Hematopoietic multipotent progenitor cell treated with erythropoietin and hydrocortisone succinate and interleukin-3 and kit ligand, for 6 days (in vitro differentiated cells): ENCODE data around the gene RPS19BP1.
A peak's percentile ranks its signal among the peaks of the same experiment; 100 is the strongest.
"Not testable (repeated sequence)": the region's sequence is repeated elsewhere in the genome, so short reads cannot be mapped to it uniquely, and the experiment has no call there.

Experiments used
- DNase-seq: peaks from one replicate; pipeline ENCODE4 v3.0.0-alpha.2; 2015

The RPS19BP1 gene

DNA sequence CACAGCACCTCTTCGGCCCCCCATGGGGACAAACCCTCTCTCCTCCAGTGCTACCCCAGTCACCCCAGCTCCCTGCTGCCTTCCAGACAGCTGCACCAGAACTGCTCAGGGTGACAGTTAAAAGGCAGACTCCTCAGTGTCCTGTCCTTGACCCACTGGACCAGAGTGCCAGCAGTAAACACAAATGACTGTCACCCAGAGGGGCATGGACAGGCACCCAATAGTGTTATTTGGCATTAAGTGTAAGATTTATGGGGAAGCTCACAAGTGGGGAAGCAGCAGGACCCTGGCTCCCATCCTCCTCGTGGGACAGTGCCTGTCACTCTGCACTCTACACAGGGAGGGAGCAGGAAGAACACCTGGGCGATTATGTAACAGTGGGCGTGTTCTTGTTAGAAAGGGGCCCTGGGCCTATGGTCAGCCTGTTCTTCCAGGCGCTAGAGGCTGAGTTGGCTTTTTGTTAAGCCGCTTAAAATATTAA is 5.0 kb downstream of the RPS19BP1 start:
- DNase-seq, result no peak

DNA sequence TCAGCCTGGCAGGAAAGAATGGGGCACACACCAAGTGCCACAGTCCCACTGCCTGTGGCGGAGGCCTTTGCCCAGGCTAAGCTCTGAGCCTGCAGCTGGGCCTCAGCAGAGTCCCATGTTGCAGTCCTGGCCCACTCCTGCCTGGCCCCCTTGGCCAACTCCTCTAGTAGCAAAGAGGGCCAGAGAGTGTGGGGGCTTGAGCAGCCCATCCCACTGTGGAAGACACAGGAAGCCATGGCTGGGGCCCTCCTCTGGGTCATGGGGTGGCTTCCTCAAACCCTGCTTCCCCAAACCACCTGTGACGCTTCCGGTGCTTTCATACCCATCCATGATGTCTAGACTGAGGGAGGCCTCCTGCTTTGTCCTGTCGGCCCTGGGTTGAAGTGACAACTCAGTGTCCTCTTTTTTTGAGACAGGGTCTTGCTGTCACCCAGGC is 5.8 kb downstream of the RPS19BP1 start:
- DNase-seq, result peak; percentile 61

DNA sequence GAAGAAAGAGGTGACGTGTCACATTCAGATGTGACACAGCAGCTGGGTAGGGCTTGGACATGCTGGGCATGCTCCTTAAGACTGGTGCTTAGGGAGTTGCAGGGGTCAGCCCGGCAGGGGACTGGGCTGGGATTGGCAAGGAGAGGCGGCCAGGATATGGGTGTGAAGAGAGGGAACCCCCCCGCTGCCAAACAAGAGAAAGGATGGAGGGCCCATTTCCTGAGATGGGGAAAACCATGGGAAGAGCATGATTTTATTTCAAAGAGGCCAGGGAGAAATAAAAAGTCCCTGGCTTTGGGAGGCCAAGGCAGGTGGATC is 6.9 kb downstream of the RPS19BP1 start:
- no peak for DNase-seq

- no peak for DNase-seq
Measured at GRCh38 chr22:39524753-39525657, 7.5 kb downstream of the RPS19BP1 start.

GRCh38 chr22:39524089-39524752 is 8.3 kb downstream of the RPS19BP1 start:
- no peak for DNase-seq

GRCh38 chr22:39522567-39523300 is 9.8 kb downstream of the RPS19BP1 start:
- peak; percentile 66 for DNase-seq

DNA sequence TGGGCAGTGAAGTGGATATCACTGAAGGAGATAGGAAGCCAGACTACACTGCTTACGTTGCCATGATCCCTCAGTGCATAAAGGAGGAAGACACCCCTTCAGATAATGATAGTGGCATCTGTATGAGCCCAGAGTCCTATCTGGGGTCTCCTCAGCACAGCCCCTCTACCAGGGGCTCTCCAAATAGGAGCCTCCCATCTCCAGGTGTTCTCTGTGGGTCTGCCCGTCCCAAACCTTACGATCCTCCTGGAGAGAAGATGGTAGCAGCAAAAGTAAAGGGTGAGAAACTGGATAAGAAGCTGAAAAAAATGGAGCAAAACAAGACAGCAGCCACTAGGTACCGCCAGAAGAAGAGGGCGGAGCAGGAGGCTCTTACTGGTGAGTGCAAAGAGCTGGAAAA is 10.5 kb downstream of the RPS19BP1 start:
- not testable (repeated sequence) for DNase-seq

DNA sequence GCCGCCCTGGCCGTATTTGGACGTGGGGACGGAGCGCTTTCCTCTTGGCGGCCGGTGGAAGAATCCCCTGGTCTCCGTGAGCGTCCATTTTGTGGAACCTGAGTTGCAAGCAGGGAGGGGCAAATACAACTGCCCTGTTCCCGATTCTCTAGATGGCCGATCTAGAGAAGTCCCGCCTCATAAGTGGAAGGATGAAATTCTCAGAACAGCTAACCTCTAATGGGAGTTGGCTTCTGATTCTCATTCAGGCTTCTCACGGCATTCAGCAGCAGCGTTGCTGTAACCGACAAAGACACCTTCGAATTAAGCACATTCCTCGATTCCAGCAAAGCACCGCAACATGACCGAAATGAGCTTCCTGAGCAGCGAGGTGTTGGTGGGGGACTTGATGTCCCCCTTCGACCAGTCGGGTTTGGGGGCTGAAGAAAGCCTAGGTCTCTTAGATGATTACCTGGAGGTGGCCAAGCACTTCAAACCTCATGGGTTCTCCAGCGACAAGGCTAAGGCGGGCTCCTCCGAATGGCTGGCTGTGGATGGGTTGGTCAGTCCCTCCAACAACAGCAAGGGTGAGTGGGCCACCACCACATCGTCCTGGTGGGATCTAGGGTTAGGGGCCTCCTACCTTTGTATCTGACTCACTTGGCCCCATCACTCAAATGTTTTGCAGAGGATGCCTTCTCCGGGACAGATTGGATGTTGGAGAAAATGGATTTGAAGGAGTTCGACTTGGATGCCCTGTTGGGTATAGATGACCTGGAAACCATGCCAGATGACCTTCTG is 11.3 kb downstream of the RPS19BP1 start:
- DNase-seq, result not testable (repeated sequence)

GRCh38 chr22:39520226-39521105 is 12.1 kb downstream of the RPS19BP1 start, which contains the start of gene ATF4:
ATF4 (plus strand) TSS chr22:39520562; CDS start chr22:39521446, 884 bp downstream.
- peak; percentile 93 for DNase-seq

DNA sequence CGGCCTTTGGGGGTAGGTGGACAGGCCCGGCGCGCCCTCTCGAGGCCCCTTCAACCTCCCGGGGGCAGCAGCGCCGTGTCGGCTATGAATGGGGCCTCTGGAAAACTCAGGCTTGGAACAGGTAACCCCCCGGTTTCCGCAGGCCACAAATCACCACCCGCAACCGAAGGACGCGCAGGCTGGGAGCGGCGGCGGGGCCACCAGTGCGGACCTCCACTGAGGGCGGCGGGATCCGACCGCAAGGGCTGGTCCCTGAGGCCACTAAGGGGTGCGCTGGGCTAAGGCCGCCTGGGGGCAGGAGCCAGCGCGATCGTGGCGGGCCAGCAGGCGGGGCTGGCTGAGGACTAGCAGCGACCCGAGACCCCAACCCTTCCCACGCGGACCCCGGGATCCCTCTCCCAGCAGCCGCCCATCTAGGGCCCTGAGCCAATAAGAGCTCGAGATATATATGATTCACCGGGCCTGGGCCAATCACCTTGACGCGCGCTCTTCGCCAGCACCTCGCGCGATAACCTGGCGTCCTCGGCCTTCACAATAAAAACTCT is 12.8 kb downstream of the RPS19BP1 start:
- DNase-seq, result peak; percentile 99

GRCh38 chr22:39518996-39519680 is 13.4 kb downstream of the RPS19BP1 start:
- DNase-seq, result peak; percentile 69

- DNase-seq, result no peak
Measured at GRCh38 chr22:39518144-39518786, 14.3 kb downstream of the RPS19BP1 start.

- no peak for DNase-seq
Measured at GRCh38 chr22:39517470-39517869, 15.1 kb downstream of the RPS19BP1 start.

- DNase-seq, result no peak
Measured at GRCh38 chr22:39515266-39516050, 17.1 kb downstream of the RPS19BP1 start.

DNA sequence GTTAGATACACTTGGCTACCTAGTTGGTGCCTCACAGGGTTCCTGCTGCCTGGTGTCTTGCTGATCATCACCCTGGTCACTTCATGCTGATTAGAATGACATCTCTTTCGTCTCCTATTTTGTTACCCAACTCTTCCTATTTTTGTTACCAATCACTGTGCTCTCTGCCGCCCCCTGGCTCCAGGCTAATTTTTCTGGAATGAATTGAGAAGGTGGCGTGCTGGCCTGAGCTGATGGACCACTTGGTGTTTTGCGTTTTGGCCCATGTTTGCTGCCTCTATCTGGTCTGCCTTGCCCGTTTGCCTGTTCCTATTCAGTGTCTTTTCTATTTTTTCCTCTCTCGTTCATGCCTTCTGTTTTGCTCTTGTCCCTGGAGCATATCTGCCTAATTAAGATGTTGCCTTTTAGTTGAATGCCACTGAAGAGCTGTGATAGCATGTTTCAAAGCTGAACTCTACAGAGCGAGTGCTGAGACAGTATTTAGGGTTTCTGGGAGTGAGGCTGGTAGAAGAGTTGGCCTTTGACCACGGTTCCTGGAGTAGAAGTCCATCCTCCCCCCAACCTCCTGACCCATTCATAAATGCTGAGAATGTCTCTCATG is 18.1 kb downstream of the RPS19BP1 start:
- DNase-seq, result peak; percentile 77

GRCh38 chr22:39513791-39514190 is 18.8 kb downstream of the RPS19BP1 start:
- no peak for DNase-seq

DNA sequence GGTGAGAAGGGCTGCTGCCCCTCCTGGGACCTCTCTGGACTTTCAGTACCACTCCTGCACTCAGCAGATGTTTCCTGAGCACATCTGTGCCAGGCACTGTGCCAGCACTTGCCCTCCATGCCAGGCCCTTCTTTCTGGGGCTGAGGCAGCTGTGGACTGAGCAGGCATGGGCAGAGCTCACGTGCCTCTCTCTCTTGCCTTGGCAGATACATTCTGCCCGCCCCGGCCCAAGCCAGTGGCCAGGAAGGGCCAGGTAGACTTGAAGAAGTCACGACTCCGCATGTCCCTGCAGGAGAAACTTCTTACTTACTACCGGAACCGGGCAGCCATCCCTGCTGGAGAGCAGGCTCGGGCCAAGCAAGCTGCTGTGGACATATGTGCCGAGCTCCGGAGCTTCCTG is 20.5 kb downstream of the RPS19BP1 start:
- DNase-seq, result no peak

- no peak for DNase-seq
Measured at GRCh38 chr22:39511226-39511625, 21.3 kb downstream of the RPS19BP1 start.
